ENCODE results near the gene PEX16. TPM values are rescaled to one million over a fixed set of nuclear protein-coding genes. Genes with fewer than 3 reads are reported as not detected.

The PEX16 gene
- total RNA-seq, 4 donors from 2014 or later, result 18.3 to 25.5 (median 22.1) TPM

GRCh38 chr11:45926001-45926401 lies 8.3 kb upstream of the PEX16 start:
- TF ChIP-seq POLR2A (IDR thresholded peaks at IDR 0.05), result no peak
- no peak for TF ChIP-seq CTCF (IDR thresholded peaks at IDR 0.05)
- WGBS, 2 donors, result 34 to 51% methylated on average over 5 to 9 of the region's 12 CpGs
- intact Hi-C loops (cut with DNase I), result no loop called here
- Histone ChIP-seq H3K27ac (no peak overlapping the region), H3K4me3 (no peak overlapping the region), H3K27me3 (peaks cover 0 to 42% (median 0%) of the 10 kb centered on the region in 4 donors), H3K9me3 (no peaks in the 10 kb centered on the region), H3K36me3 (peaks cover 0 to 17% (median 0%) of the 10 kb centered on the region in 3 donors), H3K4me1 (peaks cover 37 to 74% (median 57%) of the 10 kb centered on the region in 3 donors)
- DNase-seq, result no peak

GRCh38 chr11:45925550-45925949 lies 7.9 kb upstream of the PEX16 start:
- H3K4me3 ChIP-seq, result no peak overlapping the region
- no peaks in the 10 kb centered on the region for H3K9me3 ChIP-seq
- TF ChIP-seq CTCF (IDR thresholded peaks at IDR 0.05) (no peak), POLR2A (IDR thresholded peaks at IDR 0.05) (no peak)
- intact Hi-C loops (cut with DNase I), result no loop called here
- peaks cover 0 to 42% (median 0%) of the 10 kb centered on the region in 4 donors for H3K27me3 ChIP-seq
- 64 to 69% methylated on average over 3 of the region's 3 CpGs for WGBS, 2 donors
- no peak for DNase-seq
- no peak overlapping the region for H3K27ac ChIP-seq
- H3K4me1 ChIP-seq, result peaks cover 33 to 74% (median 52%) of the 10 kb centered on the region in 3 donors
- H3K36me3 ChIP-seq, result peaks cover 0 to 17% (median 0%) of the 10 kb centered on the region in 3 donors

DNA sequence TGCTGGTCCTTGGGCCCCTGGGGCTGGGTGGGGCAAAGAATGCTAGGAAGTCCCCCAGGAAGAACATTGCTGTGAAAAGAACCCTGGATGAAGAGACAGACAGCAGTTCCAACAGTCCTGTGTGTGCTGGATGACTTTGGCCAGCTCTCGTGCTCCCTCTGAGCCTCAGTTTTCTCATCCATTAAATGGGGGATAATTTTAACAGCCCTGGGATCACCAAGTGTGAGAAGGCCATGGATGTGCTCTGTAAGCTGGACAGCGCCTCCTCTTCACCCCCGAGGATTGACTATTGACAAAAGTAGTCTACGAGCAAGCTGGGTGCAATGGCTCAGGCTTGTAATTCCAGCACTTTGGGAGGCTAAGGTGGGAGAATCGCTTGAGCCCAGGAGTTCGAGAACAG lies 7.2 kb upstream of the PEX16 start:
- TF ChIP-seq POLR2A (IDR thresholded peaks at IDR 0.05) (no peak), CTCF (IDR thresholded peaks at IDR 0.05) (no peak)

GRCh38 chr11:45924036-45924915 lies 6.6 kb upstream of the PEX16 start:
- intact Hi-C loops (cut with DNase I), result no loop called here
- 56 to 72% methylated on average over 9 to 15 of the region's 22 CpGs for WGBS, 2 donors
- no peak for TF ChIP-seq CTCF (IDR thresholded peaks at IDR 0.05)
- TF ChIP-seq POLR2A (IDR thresholded peaks at IDR 0.05), result no peak
- Histone ChIP-seq H3K4me3 (peak overlapping the region in 2 of 4 donors; percentile 13 to 18), H3K27me3 (peaks cover 0 to 42% (median 0%) of the 10 kb centered on the region in 4 donors), H3K27ac (peak overlapping the region in 2 of 4 donors; percentile 9 to 13), H3K4me1 (peaks cover 20 to 74% (median 41%) of the 10 kb centered on the region in 3 donors), H3K9me3 (no peaks in the 10 kb centered on the region), H3K36me3 (peaks cover 0 to 17% (median 0%) of the 10 kb centered on the region in 3 donors)
- DNase-seq, result no peak

More for the DNA sequence above, 7.2 kb upstream of the PEX16 start:
- Histone ChIP-seq H3K4me3 (no peak overlapping the region), H3K36me3 (peaks cover 0 to 17% (median 0%) of the 10 kb centered on the region in 3 donors), H3K9me3 (no peaks in the 10 kb centered on the region), H3K4me1 (peaks cover 26 to 74% (median 46%) of the 10 kb centered on the region in 3 donors), H3K27me3 (peaks cover 0 to 42% (median 0%) of the 10 kb centered on the region in 4 donors), H3K27ac (peak overlapping the region in 2 of 4 donors; percentile 9 to 13)
- DNase-seq, result no peak
- 75 to 79% methylated on average over 1 to 3 of the region's 6 CpGs for WGBS, 2 donors
- intact Hi-C loops (cut with DNase I), result no loop called here

All from esophagus squamous epithelium (tissue), 5 donors.